HepG2 (cell line): ENCODE measurements around the gene NEURL2. TPM values are rescaled to one million over a fixed set of nuclear protein-coding genes. Genes with fewer than 3 reads are reported as not detected.

Source experiments
- BCL3 ChIP-seq: sonication (generic); formaldehyde crosslinking; IDR thresholded peaks from 2 replicates; pipeline ENCODE4 v1.5.1; 2020; ENCODE audit warnings: mild to moderate bottlenecking, missing genetic modification reagents, moderate library complexity
- BORCS8-MEF2B ChIP-seq: sonication (generic); formaldehyde crosslinking; IDR thresholded peaks from 2 replicates; pipeline ENCODE4 v1.8.0; 2022; ENCODE audit warnings: mild to moderate bottlenecking, missing genetic modification reagents
- CENPBD1 ChIP-seq: sonication (generic); formaldehyde crosslinking; IDR thresholded peaks from 2 replicates; pipeline ENCODE4 v1.8.0; 2022; ENCODE audit warnings: missing genetic modification reagents, low read depth, mild to moderate bottlenecking, borderline replicate concordance
- GMEB1 ChIP-seq: sonication (generic); formaldehyde crosslinking; IDR thresholded peaks from 2 replicates; pipeline ENCODE4 v1.5.1; 2020; ENCODE audit warnings: missing genetic modification reagents, mild to moderate bottlenecking, borderline replicate concordance
- HMGA1 ChIP-seq: sonication (generic); formaldehyde crosslinking; conservative IDR thresholded peaks from 2 replicates; pipeline ENCODE4 v1.4.0; 2020; ENCODE audit warnings: missing genetic modification reagents
- IRX3 ChIP-seq: sonication (generic); formaldehyde crosslinking; IDR thresholded peaks from 2 replicates; pipeline ENCODE4 v1.8.1; 2023; ENCODE audit warnings: mild to moderate bottlenecking, low read depth, missing genetic modification reagents, borderline replicate concordance
- KDM1A ChIP-seq: IDR thresholded peaks from 2 replicates; pipeline ENCODE4 v1.6.1; 2016; ENCODE audit warnings: missing compliant biosample characterization
- KDM5A ChIP-seq: fragments of 200-600 bp; sonication (generic); IDR thresholded peaks from 2 replicates; pipeline ENCODE4 v1.7.0; 2018; ENCODE audit warnings: antibody characterized with exemption, mild to moderate bottlenecking, low read length, borderline replicate concordance
- MAFG ChIP-seq: sonication (generic); formaldehyde crosslinking; IDR thresholded peaks from 2 replicates; pipeline ENCODE4 v1.5.1; 2020; ENCODE audit warnings: mild to moderate bottlenecking, missing genetic modification reagents
- REXO4 ChIP-seq: sonication (generic); formaldehyde crosslinking; IDR thresholded peaks from 2 replicates; pipeline ENCODE4 v1.8.0; 2022; ENCODE audit warnings: missing genetic modification reagents, mild to moderate bottlenecking, borderline replicate concordance
- TARDBP ChIP-seq: sonication (generic); formaldehyde crosslinking; IDR thresholded peaks from 2 replicates; pipeline ENCODE4 v1.8.0; 2022; ENCODE audit warnings: mild to moderate bottlenecking, missing genetic modification reagents
- TEAD3 ChIP-seq: optimal IDR thresholded peaks from 2 replicates; pipeline ENCODE3; 2016; ENCODE audit warnings: borderline replicate concordance
- TGIF2 ChIP-seq: IDR thresholded peaks from 2 replicates; pipeline ENCODE4 v1.6.1; 2016; ENCODE audit warnings: control low read depth, missing compliant biosample characterization
- ZFAT ChIP-seq: sonication (generic); formaldehyde crosslinking; conservative IDR thresholded peaks from 2 replicates; pipeline ENCODE4 v1.8.1; 2023; ENCODE audit warnings: missing genetic modification reagents, inconsistent platforms
- ZFP90 ChIP-seq: sonication (generic); formaldehyde crosslinking; IDR thresholded peaks from 2 replicates; pipeline ENCODE4 v1.8.0; 2022; ENCODE audit warnings: missing genetic modification reagents, mild to moderate bottlenecking, inconsistent platforms, borderline replicate concordance
- ZKSCAN8 ChIP-seq: IDR thresholded peaks from 2 replicates; pipeline ENCODE4 v1.6.1; 2016; ENCODE audit warnings: borderline replicate concordance, missing genetic modification reagents, missing compliant biosample characterization
- ZNF33B ChIP-seq: sonication (generic); formaldehyde crosslinking; IDR thresholded peaks from 2 replicates; pipeline ENCODE4 v1.5.1; 2020; ENCODE audit warnings: mild to moderate bottlenecking, missing genetic modification reagents
- ZNF432 ChIP-seq: sonication (generic); formaldehyde crosslinking; IDR thresholded peaks from 2 replicates; pipeline ENCODE4 v1.5.0; 2020; ENCODE audit warnings: missing genetic modification reagents, mild to moderate bottlenecking, borderline replicate concordance
- ZNF609 ChIP-seq: sonication (generic); formaldehyde crosslinking; IDR thresholded peaks from 2 replicates; pipeline ENCODE4 v1.4.0; 2020; ENCODE audit warnings: mild to moderate bottlenecking, missing genetic modification reagents, borderline replicate concordance
- ZNF672 ChIP-seq: sonication (generic); formaldehyde crosslinking; IDR thresholded peaks from 2 replicates; pipeline ENCODE4 v1.8.1; 2022; ENCODE audit warnings: missing genetic modification reagents
- ZUFSP ChIP-seq: sonication (generic); formaldehyde crosslinking; IDR thresholded peaks from 2 replicates; pipeline ENCODE4 v1.9.0; 2021; ENCODE audit warnings: missing genetic modification reagents, mild to moderate bottlenecking, borderline replicate concordance
- polyA plus RNA-seq, 8 experiments: library from polyadenylated mRNA; depleted of rRNA in 3 of 8; stranded (reverse) in 7 of 8; unstranded in 1 of 8; fragments of >200 nt; fragmentation: Illumina TruSeq in 4 of 8; extraction: Trizol in 4 of 8; gene quantifications; 2 replicates each; pipeline versions ENCODE4 v1.2.1 to v1.2.3, GENCODE V29; 2011 to 2016; ENCODE audit warnings: low read depth in 4 of 8, missing spikeins in 1 of 8, mixed read lengths in 1 of 8; ENCODE audit not compliant: insufficient read depth in 1 of 8
- total RNA-seq, 5 experiments: library from RNA; depleted of rRNA; stranded (reverse); fragments of >200 nt; fragmentation: Illumina TruSeq; extraction: Trizol; gene quantifications; 2 replicates each; pipeline ENCODE4 v1.2.3, GENCODE V29; 2016; ENCODE audit warnings: low read depth in 1 of 5

NEURL2 gene
- total and polyA plus RNA-seq, 2 of the 13 experiments (the other 11 are each of a cell fraction or from before 2014, with no cell fraction given), result 7.2 to 9.7 TPM

- 0 out of 2 replicates have a peak, but pooled peaks have one; percentile 35 for TF ChIP-seq BCL3 (CRISPR knock-in tag)
- TF ChIP-seq ZUFSP (CRISPR knock-in tag), result no peak
- peak; percentile 74; the same call in 1 of the 2 replicates for TF ChIP-seq ZNF33B (CRISPR knock-in tag)
- TF ChIP-seq TGIF2 (CRISPR knock-in tag), result no peak
- TF ChIP-seq GMEB1 (CRISPR knock-in tag), result peak; percentile 17; the same call in 1 of the 2 replicates
- 0 out of 2 replicates have a peak, but pooled peaks have one; percentile 53 for TF ChIP-seq ZNF672 (CRISPR knock-in tag)
- TF ChIP-seq TARDBP (CRISPR knock-in tag), result 0 out of 2 replicates have a peak, but pooled peaks have one; percentile 34
- no peak for TF ChIP-seq ZFP90
- no peak for TF ChIP-seq ZKSCAN8 (CRISPR knock-in tag)
- TF ChIP-seq KDM5A, result no peak
- TF ChIP-seq ZNF432 (CRISPR knock-in tag), result no peak
- TF ChIP-seq ZFAT (CRISPR knock-in tag), result no peak
- no peak for TF ChIP-seq KDM1A (CRISPR knock-in tag)
- no peak for TF ChIP-seq ZNF609 (CRISPR knock-in tag)
- TF ChIP-seq TEAD3 (CRISPR knock-in tag), result no peak
- no peak for TF ChIP-seq REXO4
- TF ChIP-seq MAFG (CRISPR knock-in tag), result no peak
- TF ChIP-seq BORCS8-MEF2B (CRISPR knock-in tag), result 0 out of 2 replicates have a peak, but pooled peaks have one; percentile 15
- no peak for TF ChIP-seq IRX3
- no peak for TF ChIP-seq HMGA1
- no peak for TF ChIP-seq CENPBD1 (CRISPR knock-in tag)
Measured at GRCh38 chr20:45883100-45883469, 7.9 kb downstream of the NEURL2 start (continued).
